CD4-positive, alpha-beta T cell treated with Interleukin-1 beta for 1 hour (primary cell): Measurements from ENCODE around the gene FEM1A.
"Not testable (repeated sequence)": the region's sequence is repeated elsewhere in the genome, so short reads cannot be mapped to it uniquely, and the experiment has no call there.

Experiments used
- DNase-seq, 2 donors: peaks; one replicate each; pipeline ENCODE4 v3.0.0-alpha.2; 2020 to 2022

The FEM1A gene

GRCh38 chr19:4814625-4815425 lies 23.3 kb downstream of the FEM1A start:
- no peak for DNase-seq

- DNase-seq = peak; percentile 81 to 82
Measured at GRCh38 chr19:4815426-4816201, 24.1 kb downstream of the FEM1A start.

- DNase-seq = no peak
Measured at GRCh38 chr19:4816202-4816949, 24.8 kb downstream of the FEM1A start.

GRCh38 chr19:4816950-4817278 lies 25.4 kb downstream of the FEM1A start:
- DNase-seq = no peak

- DNase-seq = no peak
Measured at GRCh38 chr19:4817467-4818277, 26.1 kb downstream of the FEM1A start.

- no peak for DNase-seq
Measured at GRCh38 chr19:4821265-4821664, 29.7 kb downstream of the FEM1A start.

GRCh38 chr19:4822354-4822753 lies 30.8 kb downstream of the FEM1A start:
- DNase-seq = not testable (repeated sequence)

- no peak for DNase-seq
Measured at GRCh38 chr19:4823577-4823976, 32.0 kb downstream of the FEM1A start.

- peak in 1 of 2 donors; percentile 24 for DNase-seq
Measured at GRCh38 chr19:4829001-4829712, 37.6 kb downstream of the FEM1A start.

- no peak for DNase-seq
Measured at GRCh38 chr19:4830332-4830731, 38.8 kb downstream of the FEM1A start.

- DNase-seq = no peak
Measured at GRCh38 chr19:4830768-4831265, 39.3 kb downstream of the FEM1A start.

- DNase-seq = peak; percentile 89 to 90
Measured at GRCh38 chr19:4831304-4831978, 39.9 kb downstream of the FEM1A start, which contains the start of gene TICAM1. Gene TICAM1, minus strand, starts transcription at chr19:4831712. Its CDS starts 13,335 bp downstream, at chr19:4818377.

- not testable (repeated sequence) for DNase-seq
Measured at GRCh38 chr19:4831979-4832340, 40.4 kb downstream of the FEM1A start.

GRCh38 chr19:4832776-4833175 lies 41.2 kb downstream of the FEM1A start:
- no peak for DNase-seq

GRCh38 chr19:4839192-4839591 lies 47.7 kb downstream of the FEM1A start:
- no peak for DNase-seq

GRCh38 chr19:4843647-4843965 lies 52.1 kb downstream of the FEM1A start:
- no peak for DNase-seq

- DNase-seq = no peak
Measured at GRCh38 chr19:4844348-4845179, 53.0 kb downstream of the FEM1A start.

GRCh38 chr19:4845975-4846374 lies 54.4 kb downstream of the FEM1A start:
- DNase-seq = not testable (repeated sequence)

GRCh38 chr19:4847190-4847973 lies 55.8 kb downstream of the FEM1A start:
- no peak for DNase-seq
